ENCODE results near the gene ATRNL1.

GRCh38 chr10:115335366-115335765, 242.2 kb downstream of the ATRNL1 start:
- TF ChIP-seq ARNT (IDR thresholded peaks at IDR 0.05) (no peak), FOXM1 (IDR thresholded peaks at IDR 0.05; ENCODE audit: borderline replicate concordance) (no peak), BHLHE40 (IDR thresholded peaks at IDR 0.05; ENCODE audit: borderline replicate concordance) (no peak), SP1 (IDR thresholded peaks at IDR 0.05) (no peak), PKNOX1 (IDR thresholded peaks at IDR 0.05) (no peak), LEF1 (IDR thresholded peaks at IDR 0.05; ENCODE audit: borderline replicate concordance) (no peak)
